CD14-positive monocyte (primary cell): ENCODE results near the gene POC1B. TPM values are rescaled to one million over a fixed set of nuclear protein-coding genes. Genes with fewer than 3 reads are reported as not detected.

ENCODE experiments used
- DNase-seq, 3 donors: peaks; one replicate each; pipeline ENCODE4 v3.0.0-alpha.2; 2011 to 2022
- H2AFZ ChIP-seq: 2 replicates; pipeline ENCODE4 v1.6.0; 2012; ENCODE audit warnings: mild to moderate bottlenecking, low read depth, low read length, inconsistent platforms; ENCODE audit not compliant: insufficient read depth, poor library complexity, severe bottlenecking
- H3K27ac ChIP-seq, 2 donors: 1 replicate in 1 of 2; 2 replicates in 1 of 2; pipeline ENCODE4 v1.5.1; 2012 to 2013; ENCODE audit warnings: low read length in 2 of 2, control low read depth in 1 of 2, inconsistent platforms in 1 of 2, low read depth in 1 of 2, mild to moderate bottlenecking in 1 of 2
- H3K27me3 ChIP-seq, 2 donors: one replicate each; pipeline versions ENCODE4 v1.6.0 to v1.6.1; 2011 to 2013; ENCODE audit warnings: low read length in 2 of 2; ENCODE audit not compliant: control insufficient read depth in 2 of 2, insufficient read depth in 2 of 2
- H3K36me3 ChIP-seq, 2 donors: replicated peaks in 1 of 2; 1 replicate in 1 of 2; 2 replicates in 1 of 2; pipeline versions ENCODE4 v1.5.1 to v1.6.1; 2012 to 2013; ENCODE audit warnings: low read length in 2 of 2, control low read depth in 1 of 2, inconsistent platforms in 1 of 2, mild to moderate bottlenecking in 1 of 2; ENCODE audit not compliant: insufficient read depth in 2 of 2, control insufficient read depth in 1 of 2
- H3K4me1 ChIP-seq, 2 donors: 1 replicate in 1 of 2; 2 replicates in 1 of 2; pipeline versions ENCODE4 v1.5.1 to v1.6.1; 2012 to 2013; ENCODE audit warnings: low read length in 2 of 2, control low read depth in 1 of 2, inconsistent platforms in 1 of 2, mild to moderate bottlenecking in 1 of 2, moderate library complexity in 1 of 2; ENCODE audit not compliant: insufficient read depth in 2 of 2, control insufficient read depth in 1 of 2
- H3K4me2 ChIP-seq: replicated peaks from 2 replicates; pipeline ENCODE3; 2012; ENCODE audit warnings: low read length, moderate library complexity, mild to moderate bottlenecking; ENCODE audit not compliant: poor library complexity, severe bottlenecking; ENCODE audit errors: extremely low read depth
- H3K4me3 ChIP-seq, 3 experiments: fragments of 200-600 bp in 1 of 3; sonication (generic) in 1 of 3; replicated peaks in 1 of 3; 1 replicate in 2 of 3; 2 replicates in 1 of 3; pipeline ENCODE4 v1.5.1; 2011 to 2013; ENCODE audit warnings: low read length in 3 of 3, mild to moderate bottlenecking in 3 of 3, control low read depth in 2 of 3, low read depth in 2 of 3, inconsistent platforms in 1 of 3, moderate library complexity in 1 of 3
- H3K79me2 ChIP-seq: 2 replicates; pipeline ENCODE4 v1.6.0; 2012; ENCODE audit warnings: mild to moderate bottlenecking, control low read depth, inconsistent platforms, low read length, moderate library complexity; ENCODE audit not compliant: insufficient read depth
- H3K9ac ChIP-seq: 2 replicates; pipeline ENCODE4 v1.6.0; 2017; ENCODE audit warnings: low read length, mild to moderate bottlenecking; ENCODE audit not compliant: insufficient read depth, poor library complexity, severe bottlenecking
- H3K9me3 ChIP-seq, 2 donors: replicated peaks in 1 of 2; 1 replicate in 1 of 2; 2 replicates in 1 of 2; pipeline versions ENCODE4 v1.5.1 to v1.6.1; 2012 to 2013; ENCODE audit warnings: low read length in 2 of 2, control low read depth in 1 of 2; ENCODE audit not compliant: control insufficient read depth in 1 of 2, insufficient read depth in 1 of 2
- H4K20me1 ChIP-seq: 2 replicates; pipeline ENCODE4 v1.6.0; 2012; ENCODE audit warnings: mild to moderate bottlenecking, low read length, control low read depth, moderate library complexity; ENCODE audit not compliant: insufficient read depth
- H3K27ac Mint-ChIP-seq, 7 donors: one replicate each; pipeline ENCODE4 v1.8.0; 2020; ENCODE audit warnings: mild to moderate bottlenecking in 7 of 7, mixed read lengths in 7 of 7, moderate library complexity in 6 of 7, inconsistent platforms in 2 of 7
- H3K27me3 Mint-ChIP-seq, 3 donors: one replicate each; pipeline ENCODE4 v1.8.0; 2021 to 2022; ENCODE audit warnings: low read depth in 3 of 3, mild to moderate bottlenecking in 3 of 3, mixed read lengths in 3 of 3, moderate library complexity in 3 of 3, inconsistent platforms in 1 of 3
- H3K36me3 Mint-ChIP-seq, 2 donors: one replicate each; pipeline ENCODE4 v1.8.0; 2020; ENCODE audit warnings: mixed read lengths in 2 of 2, inconsistent platforms in 1 of 2, mild to moderate bottlenecking in 1 of 2
- H3K4me1 Mint-ChIP-seq: one replicate; pipeline ENCODE4 v1.8.0; 2020; ENCODE audit warnings: mild to moderate bottlenecking, mixed read lengths
- H3K4me3 Mint-ChIP-seq, 2 donors: one replicate each; pipeline ENCODE4 v1.8.0; 2020; ENCODE audit warnings: mild to moderate bottlenecking in 2 of 2, mixed read lengths in 2 of 2, moderate library complexity in 1 of 2
- H3K9me3 Mint-ChIP-seq, 7 donors: one replicate each; pipeline ENCODE4 v1.8.0; 2020 to 2022; ENCODE audit warnings: mixed read lengths in 7 of 7, mild to moderate bottlenecking in 6 of 7, moderate library complexity in 6 of 7, inconsistent platforms in 2 of 7
- WGBS: methylation state at CpG from one replicate; pipeline ENCODE4 v1.1.5; 2013; ENCODE audit warnings: missing lambda C conversion rate; ENCODE audit not compliant: insufficient coverage; 5-methylcytosine and 5-hydroxymethylcytosine counted together
- intact Hi-C, 2 donors: fragments of 100-400 bp; cut with micrococcal nuclease; formaldehyde crosslinking; loops; one replicate each; pipeline versions ENCODE4 v1.15.0 to v1.15.1; 2023
- polyA plus RNA-seq, 3 donors: library from polyadenylated mRNA; depleted of rRNA in 1 of 3; unstranded in 2 of 3; stranded (reverse) in 1 of 3; fragments of 300-500 nt in 2 of 3; fragments of >200 nt in 1 of 3; fragmentation: Illumina TruSeq in 2 of 3; gene quantifications; 1 replicate in 2 of 3; 2 replicates in 1 of 3; pipeline ENCODE4 v1.2.3, GENCODE V29; 2012 to 2021
- TF ChIP-seq, protein P1 (sequence below): fragments of 200-600 bp; IDR thresholded peaks from one replicate; pipeline ENCODE4 v1.8.0; 2022; ENCODE audit warnings: antibody characterized with exemption, mild to moderate bottlenecking

POC1B gene
- polyA plus RNA-seq, 3 donors: 8.4 to 32.0 (median 29.7) TPM

DNA sequence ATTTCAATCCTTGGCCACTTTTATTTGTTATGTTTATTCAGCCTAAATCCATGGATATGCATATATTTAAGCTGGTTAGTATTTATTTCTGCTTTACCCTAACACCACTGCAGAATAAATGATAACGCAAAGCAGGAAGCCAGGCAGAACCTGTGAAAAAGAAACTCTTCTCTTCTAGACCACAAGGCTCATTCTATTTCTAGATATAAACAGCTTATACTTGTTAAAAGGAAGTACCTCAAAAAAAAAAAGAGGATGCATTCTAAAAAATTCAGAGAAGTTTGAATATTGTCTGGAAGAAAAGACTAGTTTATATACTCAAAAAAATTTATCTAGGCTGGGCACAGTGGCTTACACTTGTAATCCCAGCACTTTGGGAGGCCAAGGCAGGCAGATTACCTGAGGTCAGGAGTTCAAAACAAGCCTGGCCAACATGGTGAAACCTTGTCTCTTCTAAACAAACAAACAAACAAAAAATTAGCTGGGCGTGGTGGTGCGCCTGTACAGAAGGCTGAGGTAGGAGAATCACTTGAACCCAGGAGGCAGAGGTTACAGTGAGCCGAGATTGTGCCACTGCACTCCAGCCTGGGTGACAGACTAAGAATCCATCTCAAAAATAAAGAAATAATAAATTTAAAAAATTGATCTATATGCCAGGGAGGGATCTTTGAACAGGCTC is 57.1 kb downstream of the POC1B start:
- Histone ChIP-seq H3K9ac (no peak overlapping the region), H3K36me3 (peaks cover 0 to 4% of the 10 kb centered on the region in 2 donors), H3K27ac (peak overlapping the region in 1 of 2 donors; percentile 16), H3K9me3 (no peaks in the 10 kb centered on the region), H3K4me2 (no peak overlapping the region), H2AFZ (no peak overlapping the region), H3K79me2 (no peaks in the 10 kb centered on the region), H3K27me3 (no peaks in the 10 kb centered on the region), H4K20me1 (no peaks in the 10 kb centered on the region), H3K4me1 (peaks cover 12 to 17% of the 10 kb centered on the region in 2 donors), H3K4me3 (no peak overlapping the region)
- DNase-seq: no peak
- peaks cover 15% of the 10 kb centered on the region in 2 donors for H3K36me3 Mint-ChIP-seq
- no peak overlapping the region for H3K4me3 Mint-ChIP-seq
- H3K4me1 Mint-ChIP-seq: peaks cover 20% of the 10 kb centered on the region
- WGBS: no CpG with 5 or more reads among the region's 4 CpGs
- TF ChIP-seq, protein P1, sequence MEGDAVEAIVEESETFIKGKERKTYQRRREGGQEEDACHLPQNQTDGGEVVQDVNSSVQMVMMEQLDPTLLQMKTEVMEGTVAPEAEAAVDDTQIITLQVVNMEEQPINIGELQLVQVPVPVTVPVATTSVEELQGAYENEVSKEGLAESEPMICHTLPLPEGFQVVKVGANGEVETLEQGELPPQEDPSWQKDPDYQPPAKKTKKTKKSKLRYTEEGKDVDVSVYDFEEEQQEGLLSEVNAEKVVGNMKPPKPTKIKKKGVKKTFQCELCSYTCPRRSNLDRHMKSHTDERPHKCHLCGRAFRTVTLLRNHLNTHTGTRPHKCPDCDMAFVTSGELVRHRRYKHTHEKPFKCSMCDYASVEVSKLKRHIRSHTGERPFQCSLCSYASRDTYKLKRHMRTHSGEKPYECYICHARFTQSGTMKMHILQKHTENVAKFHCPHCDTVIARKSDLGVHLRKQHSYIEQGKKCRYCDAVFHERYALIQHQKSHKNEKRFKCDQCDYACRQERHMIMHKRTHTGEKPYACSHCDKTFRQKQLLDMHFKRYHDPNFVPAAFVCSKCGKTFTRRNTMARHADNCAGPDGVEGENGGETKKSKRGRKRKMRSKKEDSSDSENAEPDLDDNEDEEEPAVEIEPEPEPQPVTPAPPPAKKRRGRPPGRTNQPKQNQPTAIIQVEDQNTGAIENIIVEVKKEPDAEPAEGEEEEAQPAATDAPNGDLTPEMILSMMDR: no peak
- no peaks in the 10 kb centered on the region for H3K27me3 Mint-ChIP-seq
- peak overlapping the region in 4 of 7 donors; percentile 33 to 72 (median 64) for H3K27ac Mint-ChIP-seq
- H3K9me3 Mint-ChIP-seq: no peaks in the 10 kb centered on the region
- intact Hi-C loops: loop anchor here (5.0 to 10.0 kb wide), 2 partner anchors 59 to 124 kb away; partner anchors contain the start of gene POC1B (in 1 of the 2)

- intact Hi-C loops: loop anchor here (5.0 to 10.0 kb wide), 2 partner anchors 59 to 123 kb away; partner anchors contain the start of gene POC1B (in 1 of the 2)
- Histone ChIP-seq H3K27ac (no peak overlapping the region), H3K36me3 (peaks cover 0 to 4% of the 10 kb centered on the region in 2 donors), H3K79me2 (no peaks in the 10 kb centered on the region), H3K4me2 (no peak overlapping the region), H3K4me3 (no peak overlapping the region), H4K20me1 (no peaks in the 10 kb centered on the region), H3K9ac (no peak overlapping the region), H3K9me3 (no peaks in the 10 kb centered on the region), H2AFZ (no peak overlapping the region), H3K27me3 (no peaks in the 10 kb centered on the region), H3K4me1 (peaks cover 12 to 17% of the 10 kb centered on the region in 2 donors)
- TF ChIP-seq, protein P1: no peak
- Mint-ChIP-seq H3K4me1 (peaks cover 20% of the 10 kb centered on the region), H3K4me3 (no peak overlapping the region), H3K9me3 (no peaks in the 10 kb centered on the region), H3K27me3 (no peaks in the 10 kb centered on the region), H3K27ac (no peak overlapping the region), H3K36me3 (peaks cover 15% of the 10 kb centered on the region in 2 donors)
- no peak for DNase-seq
- WGBS: no CpG with 5 or more reads among the region's 1 CpG
Observed at GRCh38 chr12:89468017-89468416, 57.8 kb downstream of the POC1B start.
